Panc1 (cell line): ENCODE results near the gene PTX4. TPM values are rescaled to one million over a fixed set of nuclear protein-coding genes. Genes with fewer than 3 reads are reported as not detected.
A peak's percentile ranks its signal among the peaks of the same experiment; 100 is the strongest.

Experiments
- ATAC-seq: fragments of 200-7000 bp; cut with Tn5 transposase; 2 replicates; pipeline ENCODE4 v1.9.1; 2020; ENCODE audit warnings: mild to moderate bottlenecking, moderate library complexity
- BruUV-seq: library from RNA; stranded (reverse); fragments of 400-500 nt; replicated peaks from 2 replicates; lab custom pipeline; 2021; lab: Mats Ljungman, UMichigan
- CTCF ChIA-PET: fragments of 300-600 bp; sonication (Branson Sonifier 250); formaldehyde crosslinking; loops from one replicate; lab custom pipeline; 2022; ENCODE audit warnings: antibody characterized with exemption; lab: Charles Lee
- POLR2A ChIA-PET: fragments of 300-600 bp; sonication (Branson Sonifier 250); formaldehyde crosslinking; loops from one replicate; lab custom pipeline; 2022; ENCODE audit warnings: antibody characterized with exemption; lab: Charles Lee
- DNase-seq: peaks from one replicate; pipeline ENCODE4 v3.0.0-alpha.2; 2010; ENCODE audit warnings: low read depth, low spot score
- H3K27ac ChIP-seq: 2 replicates; pipeline ENCODE4 v1.5.1; 2011; ENCODE audit warnings: mild to moderate bottlenecking, low read length, inconsistent platforms
- H3K27me3 ChIP-seq: fragments of 200-500 bp; sonication (Bioruptor generic); 2 replicates; pipeline ENCODE4 v1.6.0; 2014; ENCODE audit warnings: low read length, inconsistent platforms; ENCODE audit not compliant: control insufficient read depth, insufficient read depth
- H3K36me3 ChIP-seq: fragments of 200-500 bp; sonication (Bioruptor generic); 2 replicates; pipeline ENCODE4 v1.5.1; 2014; ENCODE audit warnings: inconsistent platforms, mild to moderate bottlenecking, low read length, moderate library complexity; ENCODE audit not compliant: control insufficient read depth, insufficient read depth
- H3K4me1 ChIP-seq: 2 replicates; pipeline ENCODE4 v1.5.1; 2011; ENCODE audit warnings: inconsistent platforms, mild to moderate bottlenecking, low read length, moderate library complexity; ENCODE audit not compliant: control insufficient read depth, insufficient read depth
- H3K4me3 ChIP-seq, 2 experiments: 2 replicates each; pipeline ENCODE4 v1.5.1; 2011 to 2012; ENCODE audit warnings: low read depth in 2 of 2, low read length in 2 of 2, mild to moderate bottlenecking in 2 of 2, inconsistent platforms in 1 of 2, moderate library complexity in 1 of 2
- H3K9me3 ChIP-seq: fragments of 200-500 bp; sonication (Bioruptor generic); 2 replicates; pipeline ENCODE4 v1.5.1; 2014; ENCODE audit warnings: low read depth, mild to moderate bottlenecking, inconsistent platforms, low read length, moderate library complexity; ENCODE audit not compliant: control insufficient read depth, insufficient read depth
- POLR2AphosphoS5 ChIP-seq: IDR thresholded peaks from 2 replicates; pipeline ENCODE4 v1.6.1; 2012; ENCODE audit warnings: mild to moderate bottlenecking, low read depth, low read length, moderate library complexity
- SIN3A ChIP-seq: IDR thresholded peaks from 2 replicates; pipeline ENCODE4 v1.6.1; 2012; ENCODE audit warnings: low read depth, mild to moderate bottlenecking, low read length, moderate library complexity, borderline replicate concordance; ENCODE audit not compliant: insufficient read depth
- TCF7L2 ChIP-seq: IDR thresholded peaks from 2 replicates; pipeline ENCODE4 v1.6.1; 2011; ENCODE audit warnings: mild to moderate bottlenecking, low read depth, low read length, inconsistent platforms
- in situ Hi-C: cut with HindIII; loops from 2 replicates; pipeline ENCODE4 v1.10.0; 2016; ENCODE audit warnings: low sequenced_read_pairs, low pct_unique_long_range_greater_than_20kb
- intact Hi-C: fragments of 100-400 bp; cut with micrococcal nuclease; formaldehyde crosslinking; loops from one replicate; pipeline ENCODE4 v1.10.0; 2022; ENCODE audit not compliant: unreplicated experiment
- total RNA-seq: library from RNA; stranded (reverse); gene quantifications from one replicate; pipeline ENCODE4 v1.2.1, GENCODE V29; 2021; ENCODE audit not compliant: unreplicated experiment
- TF ChIP-seq, protein P1 (sequence below), 2 experiments: IDR thresholded peaks; 2 replicates each; pipeline ENCODE4 v1.6.1; 2011 to 2012; ENCODE audit warnings: low read depth in 2 of 2, control low read depth in 1 of 2, low read length in 1 of 2, mild to moderate bottlenecking in 1 of 2, moderate library complexity in 1 of 2; ENCODE audit not compliant: insufficient read depth in 1 of 2
- TF ChIP-seq, protein P2 (sequence below): fragments of 450-650 bp; IDR thresholded peaks from 2 replicates; pipeline ENCODE4 v1.5.1; 2017; ENCODE audit warnings: mild to moderate bottlenecking

The PTX4 gene
- total RNA-seq, 1 experiment from 2014 or later, result not detected

DNA sequence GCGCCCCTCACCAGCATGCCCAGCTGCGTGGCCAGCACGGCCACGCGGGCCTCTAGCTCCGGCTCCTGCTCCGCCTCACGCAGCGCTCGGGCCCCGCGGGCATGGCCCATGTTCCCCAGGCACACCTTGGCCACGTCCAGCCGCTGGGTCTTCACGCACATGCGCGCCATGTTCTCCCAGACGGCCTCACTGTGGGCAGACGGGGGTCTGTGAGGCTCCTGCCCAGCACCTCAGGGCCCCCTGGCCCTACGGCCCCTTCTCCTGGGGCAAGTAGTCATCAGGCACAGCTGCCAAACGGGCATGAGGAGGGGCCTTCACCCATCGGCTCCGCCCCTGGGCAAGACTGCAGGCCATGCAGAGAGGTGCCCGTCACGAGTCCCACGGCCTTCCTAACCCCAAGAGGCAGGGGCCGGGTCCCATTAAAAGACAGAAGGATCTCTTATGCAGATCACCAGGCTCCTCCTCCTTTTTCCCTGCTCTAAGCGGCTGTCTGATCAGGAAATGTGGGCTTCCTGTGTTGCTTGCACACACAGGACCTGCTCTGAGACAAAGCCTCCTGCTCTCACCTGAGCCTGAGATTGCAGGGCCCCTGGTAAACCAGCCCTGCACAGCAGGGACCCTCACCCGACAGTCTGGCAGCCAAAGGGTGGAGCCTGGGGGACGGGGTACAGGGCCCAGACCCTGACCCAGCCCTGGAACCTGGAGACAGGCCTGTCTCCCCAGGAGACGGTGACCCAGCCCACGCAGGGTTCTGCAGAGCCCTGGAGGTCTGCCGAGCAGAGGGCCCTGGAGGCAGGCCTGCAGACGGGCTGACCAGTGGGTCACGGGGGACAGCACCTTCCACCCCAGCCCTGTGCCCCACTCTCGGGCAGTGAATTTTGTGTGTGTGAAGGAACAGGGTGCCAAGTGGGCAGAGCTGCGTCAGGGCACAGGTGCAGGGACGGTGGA, 38.1 kb upstream of the PTX4 start:
- no TSS peak for BruUV-seq
- Histone ChIP-seq H3K27me3 (no peaks in the 10 kb centered on the region), H3K9me3 (no peaks in the 10 kb centered on the region), H3K4me3 (no peak overlapping the region), H3K36me3 (no peaks in the 10 kb centered on the region), H3K27ac (no peak overlapping the region), H3K4me1 (no peaks in the 10 kb centered on the region)
- TF ChIP-seq, protein P1, sequence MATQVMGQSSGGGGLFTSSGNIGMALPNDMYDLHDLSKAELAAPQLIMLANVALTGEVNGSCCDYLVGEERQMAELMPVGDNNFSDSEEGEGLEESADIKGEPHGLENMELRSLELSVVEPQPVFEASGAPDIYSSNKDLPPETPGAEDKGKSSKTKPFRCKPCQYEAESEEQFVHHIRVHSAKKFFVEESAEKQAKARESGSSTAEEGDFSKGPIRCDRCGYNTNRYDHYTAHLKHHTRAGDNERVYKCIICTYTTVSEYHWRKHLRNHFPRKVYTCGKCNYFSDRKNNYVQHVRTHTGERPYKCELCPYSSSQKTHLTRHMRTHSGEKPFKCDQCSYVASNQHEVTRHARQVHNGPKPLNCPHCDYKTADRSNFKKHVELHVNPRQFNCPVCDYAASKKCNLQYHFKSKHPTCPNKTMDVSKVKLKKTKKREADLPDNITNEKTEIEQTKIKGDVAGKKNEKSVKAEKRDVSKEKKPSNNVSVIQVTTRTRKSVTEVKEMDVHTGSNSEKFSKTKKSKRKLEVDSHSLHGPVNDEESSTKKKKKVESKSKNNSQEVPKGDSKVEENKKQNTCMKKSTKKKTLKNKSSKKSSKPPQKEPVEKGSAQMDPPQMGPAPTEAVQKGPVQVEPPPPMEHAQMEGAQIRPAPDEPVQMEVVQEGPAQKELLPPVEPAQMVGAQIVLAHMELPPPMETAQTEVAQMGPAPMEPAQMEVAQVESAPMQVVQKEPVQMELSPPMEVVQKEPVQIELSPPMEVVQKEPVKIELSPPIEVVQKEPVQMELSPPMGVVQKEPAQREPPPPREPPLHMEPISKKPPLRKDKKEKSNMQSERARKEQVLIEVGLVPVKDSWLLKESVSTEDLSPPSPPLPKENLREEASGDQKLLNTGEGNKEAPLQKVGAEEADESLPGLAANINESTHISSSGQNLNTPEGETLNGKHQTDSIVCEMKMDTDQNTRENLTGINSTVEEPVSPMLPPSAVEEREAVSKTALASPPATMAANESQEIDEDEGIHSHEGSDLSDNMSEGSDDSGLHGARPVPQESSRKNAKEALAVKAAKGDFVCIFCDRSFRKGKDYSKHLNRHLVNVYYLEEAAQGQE (IDR thresholded peaks at IDR 0.05; ENCODE audit: insufficient read depth in 1 of 2, low read depth in 2 of 2, low read length in 1 of 2), result no peak
- no peak for TF ChIP-seq SIN3A
- no peak for TF ChIP-seq POLR2AphosphoS5
- no peak for TF ChIP-seq TCF7L2
- TF ChIP-seq, protein P2, sequence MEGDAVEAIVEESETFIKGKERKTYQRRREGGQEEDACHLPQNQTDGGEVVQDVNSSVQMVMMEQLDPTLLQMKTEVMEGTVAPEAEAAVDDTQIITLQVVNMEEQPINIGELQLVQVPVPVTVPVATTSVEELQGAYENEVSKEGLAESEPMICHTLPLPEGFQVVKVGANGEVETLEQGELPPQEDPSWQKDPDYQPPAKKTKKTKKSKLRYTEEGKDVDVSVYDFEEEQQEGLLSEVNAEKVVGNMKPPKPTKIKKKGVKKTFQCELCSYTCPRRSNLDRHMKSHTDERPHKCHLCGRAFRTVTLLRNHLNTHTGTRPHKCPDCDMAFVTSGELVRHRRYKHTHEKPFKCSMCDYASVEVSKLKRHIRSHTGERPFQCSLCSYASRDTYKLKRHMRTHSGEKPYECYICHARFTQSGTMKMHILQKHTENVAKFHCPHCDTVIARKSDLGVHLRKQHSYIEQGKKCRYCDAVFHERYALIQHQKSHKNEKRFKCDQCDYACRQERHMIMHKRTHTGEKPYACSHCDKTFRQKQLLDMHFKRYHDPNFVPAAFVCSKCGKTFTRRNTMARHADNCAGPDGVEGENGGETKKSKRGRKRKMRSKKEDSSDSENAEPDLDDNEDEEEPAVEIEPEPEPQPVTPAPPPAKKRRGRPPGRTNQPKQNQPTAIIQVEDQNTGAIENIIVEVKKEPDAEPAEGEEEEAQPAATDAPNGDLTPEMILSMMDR, result no peak
- POLR2A ChIA-PET, result no interaction called here
- DNase-seq (no peak), ATAC-seq (peak; percentile 6; the same call in 1 of the 2 replicates)
- intact Hi-C loops, result no loop called here
- in situ Hi-C loops, result no loop called here
- CTCF ChIA-PET, result no interaction called here

DNA sequence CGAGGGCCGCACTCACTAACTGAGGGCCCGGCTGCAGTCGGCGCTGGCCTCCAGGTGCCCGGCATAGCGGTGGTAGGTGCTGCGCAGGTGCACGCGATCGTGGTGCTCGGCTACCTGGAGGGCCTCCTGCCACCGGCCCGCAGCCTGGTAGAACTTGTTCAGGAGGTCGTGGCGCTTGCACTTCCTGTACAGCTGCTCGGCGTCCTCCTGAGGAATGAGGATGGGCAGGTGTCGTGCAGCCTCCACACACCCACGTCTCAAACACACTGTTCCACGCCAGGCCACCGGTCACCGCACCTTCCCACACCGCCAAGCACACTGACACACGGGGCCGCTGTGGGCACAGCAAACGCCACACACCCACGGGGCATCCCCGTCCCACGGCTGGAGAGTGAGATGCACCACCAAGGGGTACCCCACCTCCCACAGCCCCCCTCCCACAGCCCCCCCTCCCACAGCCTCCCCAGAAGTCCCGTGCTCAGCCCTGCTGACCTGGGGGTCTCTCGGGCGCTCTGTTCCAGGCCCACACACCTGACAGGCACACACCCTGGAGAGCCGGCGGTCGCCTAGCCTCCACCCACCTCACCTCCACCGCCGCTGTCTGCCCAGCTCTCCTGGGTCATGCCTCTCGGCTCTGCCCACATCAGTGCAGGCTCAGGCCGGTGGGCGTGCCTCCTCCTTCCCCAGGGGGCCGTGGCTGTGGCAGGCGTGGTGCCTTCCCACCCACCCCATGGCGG, 37.3 kb upstream of the PTX4 start:
- POLR2A ChIA-PET, result no interaction called here

More for the DNA sequence above, 37.3 kb upstream of the PTX4 start:
- CTCF ChIA-PET, result no interaction called here
- Histone ChIP-seq H3K4me1 (no peaks in the 10 kb centered on the region), H3K36me3 (no peaks in the 10 kb centered on the region), H3K27me3 (no peaks in the 10 kb centered on the region), H3K9me3 (no peaks in the 10 kb centered on the region), H3K27ac (no peak overlapping the region), H3K4me3 (no peak overlapping the region)
- in situ Hi-C loops, result no loop called here
- ATAC-seq (no peak), DNase-seq (no peak)
- intact Hi-C loops, result no loop called here
- BruUV-seq, result no TSS peak
- TF ChIP-seq, protein P1 (IDR thresholded peaks at IDR 0.05; ENCODE audit: insufficient read depth in 1 of 2, low read depth in 2 of 2, low read length in 1 of 2), result no peak
- TF ChIP-seq POLR2AphosphoS5, result no peak
- TF ChIP-seq, protein P2, result no peak
- no peak for TF ChIP-seq TCF7L2
- no peak for TF ChIP-seq SIN3A
